Measurements from ENCODE around the gene VSIR.

The VSIR gene

GRCh38 chr10:71761105-71761511 is 12.2 kb downstream of the VSIR start:
- no peak for TF ChIP-seq CTCF (IDR thresholded peaks at IDR 0.05; ENCODE audit: low read depth, low read length)
- TF ChIP-seq POLR2A (IDR thresholded peaks at IDR 0.05; ENCODE audit: extremely low read depth, insufficient read length): no peak
- TF ChIP-seq MYC (IDR thresholded peaks at IDR 0.05; ENCODE audit: low read depth, low read length): no peak
- TF ChIP-seq MAX (IDR thresholded peaks at IDR 0.05; ENCODE audit: low read depth, low read length): no peak
- no peak for DNase-seq (ENCODE audit: low read depth)
- H3K4me3 ChIP-seq (ENCODE audit: low read depth, low read length): no peak overlapping the region

GRCh38 chr10:71757399-71757922 is 15.9 kb downstream of the VSIR start:
- no peak for DNase-seq (ENCODE audit: low read depth)
- TF ChIP-seq CTCF (IDR thresholded peaks at IDR 0.05; ENCODE audit: low read depth, low read length) (no peak), MAX (IDR thresholded peaks at IDR 0.05; ENCODE audit: low read depth, low read length) (no peak), POLR2A (IDR thresholded peaks at IDR 0.05; ENCODE audit: extremely low read depth, insufficient read length) (no peak), MYC (IDR thresholded peaks at IDR 0.05; ENCODE audit: low read depth, low read length) (no peak)
- no peak overlapping the region for H3K4me3 ChIP-seq (ENCODE audit: low read depth, low read length)

- TF ChIP-seq POLR2A (IDR thresholded peaks at IDR 0.05; ENCODE audit: extremely low read depth, insufficient read length) (no peak), CTCF (IDR thresholded peaks at IDR 0.05; ENCODE audit: low read depth, low read length) (no peak), MAX (IDR thresholded peaks at IDR 0.05; ENCODE audit: low read depth, low read length) (no peak), MYC (IDR thresholded peaks at IDR 0.05; ENCODE audit: low read depth, low read length) (no peak)
- H3K4me3 ChIP-seq (ENCODE audit: low read depth, low read length): no peak overlapping the region
- DNase-seq (ENCODE audit: low read depth): no peak
These were observed 16.8 kb downstream of the VSIR start for GRCh38 chr10:71756311-71757191.

- no peak for DNase-seq (ENCODE audit: low read depth)
These were observed 18.0 kb downstream of the VSIR start for GRCh38 chr10:71755179-71755879.

More at GRCh38 chr10:71755179-71755879, 18.0 kb downstream of the VSIR start:
- no peak for TF ChIP-seq MAX (IDR thresholded peaks at IDR 0.05; ENCODE audit: low read depth, low read length)
- no peak for TF ChIP-seq POLR2A (IDR thresholded peaks at IDR 0.05; ENCODE audit: extremely low read depth, insufficient read length)
- no peak for TF ChIP-seq MYC (IDR thresholded peaks at IDR 0.05; ENCODE audit: low read depth, low read length)
- no peak for TF ChIP-seq CTCF (IDR thresholded peaks at IDR 0.05; ENCODE audit: low read depth, low read length)
- no peak overlapping the region for H3K4me3 ChIP-seq (ENCODE audit: low read depth, low read length)
